Ovary (tissue), 3 donors: ENCODE results near the gene CYSRT1.

ENCODE experiments used
- CTCF ChIP-seq, 3 donors: fragments of 450-650 bp in 2 of 3; fragments of 200-600 bp in 1 of 3; IDR thresholded peaks; one replicate each; pipeline versions ENCODE4 v1.5.1 to v1.8.0; 2016 to 2022; ENCODE audit warnings: antibody characterized with exemption in 3 of 3, mild to moderate bottlenecking in 1 of 3
- EP300 ChIP-seq: sonication (generic); formaldehyde crosslinking; IDR thresholded peaks from one replicate; pipeline ENCODE4 v1.6.1; 2017; ENCODE audit warnings: antibody characterized with exemption
- POLR2A ChIP-seq: fragments of 450-650 bp; IDR thresholded peaks from one replicate; pipeline ENCODE4 v1.6.1; 2017; ENCODE audit warnings: antibody characterized with exemption, mild to moderate bottlenecking, moderate library complexity
- donor health status: DM: no; HTN: no; CAD: no.

GRCh38 chr9:137220317-137221094 is 4.5 kb upstream of the CYSRT1 start:
- TF ChIP-seq CTCF (IDR thresholded peaks at IDR 0.05): no peak
- TF ChIP-seq EP300: no peak
- no peak for TF ChIP-seq POLR2A
